Neural crest cell (in vitro differentiated cells): ENCODE data around the gene MISP3. TPM values are rescaled to one million over a fixed set of nuclear protein-coding genes. Genes with fewer than 3 reads are reported as not detected.

Experiments
- DNase-seq: peaks from one replicate; pipeline ENCODE4 v3.0.0; 2021; ENCODE audit warnings: low read depth, mixed read lengths, low spot score
- H3K27ac Mint-ChIP-seq: one replicate; pipeline ENCODE4 v1.8.0; 2021; ENCODE audit warnings: mild to moderate bottlenecking, mixed read lengths; ENCODE audit not compliant: unreplicated experiment
- H3K27me3 Mint-ChIP-seq: 2 replicates; pipeline ENCODE4 v1.8.0; 2021; ENCODE audit warnings: low read depth, mild to moderate bottlenecking, mixed read lengths
- H3K36me3 Mint-ChIP-seq: 2 replicates; pipeline ENCODE4 v1.8.0; 2021; ENCODE audit warnings: low read depth, mild to moderate bottlenecking, mixed read lengths
- H3K4me1 Mint-ChIP-seq: 2 replicates; pipeline ENCODE4 v1.8.0; 2021; ENCODE audit warnings: mixed read lengths
- H3K4me3 Mint-ChIP-seq: one replicate; pipeline ENCODE4 v1.8.0; 2021; ENCODE audit warnings: mild to moderate bottlenecking, mixed read lengths
- H3K9me3 Mint-ChIP-seq: 2 replicates; pipeline ENCODE4 v1.8.0; 2021; ENCODE audit warnings: mixed read lengths
- total RNA-seq: library from RNA; stranded (reverse); gene quantifications from 2 replicates; pipeline ENCODE4 v1.2.1, GENCODE V29; 2021
- TF ChIP-seq, protein P1 (sequence below): fragments of 200-600 bp; sonication (generic); conservative IDR thresholded peaks from 2 replicates; pipeline ENCODE4 v1.5.0; 2021; ENCODE audit warnings: antibody characterized with exemption, mild to moderate bottlenecking

MISP3 gene
- total RNA-seq, 1 donor from 2014 or later: 0.98 TPM

DNA sequence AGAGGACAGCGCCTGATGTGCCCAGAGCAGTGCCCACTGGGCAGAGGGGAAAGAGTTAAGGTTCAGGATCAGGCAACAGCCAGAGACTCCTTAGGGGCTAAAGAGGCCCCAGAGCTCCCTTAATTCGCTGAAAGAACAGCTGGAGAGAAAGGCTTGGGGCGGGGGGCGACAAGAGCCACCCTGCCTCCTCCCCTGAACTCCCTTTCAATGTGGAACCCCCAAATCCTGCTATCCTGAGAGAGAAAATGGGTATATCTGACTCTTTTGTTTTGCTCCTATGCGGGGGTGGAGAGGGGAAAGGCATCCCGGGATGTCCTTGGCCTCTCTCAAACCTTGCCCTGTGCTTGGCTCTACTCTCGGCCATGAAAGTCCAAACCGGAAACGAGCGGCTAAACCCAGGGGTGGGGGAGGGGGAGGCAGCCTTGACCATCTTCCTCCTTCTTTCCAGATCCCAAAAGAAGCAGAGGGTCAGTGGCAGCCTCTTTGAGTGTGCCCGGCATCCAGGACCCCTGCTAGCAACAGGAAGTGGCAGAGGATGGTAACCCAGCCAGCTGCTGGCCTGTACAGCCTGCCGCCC, 40.3 kb downstream of the MISP3 start:
- Mint-ChIP-seq H3K27me3 (no peaks in the 10 kb centered on the region), H3K36me3 (peaks cover 2% of the 10 kb centered on the region), H3K4me3 (peak overlapping the region; percentile 57), H3K9me3 (no peaks in the 10 kb centered on the region), H3K27ac (peak overlapping the region; percentile 83), H3K4me1 (peaks cover 21% of the 10 kb centered on the region)
- TF ChIP-seq, protein P1, sequence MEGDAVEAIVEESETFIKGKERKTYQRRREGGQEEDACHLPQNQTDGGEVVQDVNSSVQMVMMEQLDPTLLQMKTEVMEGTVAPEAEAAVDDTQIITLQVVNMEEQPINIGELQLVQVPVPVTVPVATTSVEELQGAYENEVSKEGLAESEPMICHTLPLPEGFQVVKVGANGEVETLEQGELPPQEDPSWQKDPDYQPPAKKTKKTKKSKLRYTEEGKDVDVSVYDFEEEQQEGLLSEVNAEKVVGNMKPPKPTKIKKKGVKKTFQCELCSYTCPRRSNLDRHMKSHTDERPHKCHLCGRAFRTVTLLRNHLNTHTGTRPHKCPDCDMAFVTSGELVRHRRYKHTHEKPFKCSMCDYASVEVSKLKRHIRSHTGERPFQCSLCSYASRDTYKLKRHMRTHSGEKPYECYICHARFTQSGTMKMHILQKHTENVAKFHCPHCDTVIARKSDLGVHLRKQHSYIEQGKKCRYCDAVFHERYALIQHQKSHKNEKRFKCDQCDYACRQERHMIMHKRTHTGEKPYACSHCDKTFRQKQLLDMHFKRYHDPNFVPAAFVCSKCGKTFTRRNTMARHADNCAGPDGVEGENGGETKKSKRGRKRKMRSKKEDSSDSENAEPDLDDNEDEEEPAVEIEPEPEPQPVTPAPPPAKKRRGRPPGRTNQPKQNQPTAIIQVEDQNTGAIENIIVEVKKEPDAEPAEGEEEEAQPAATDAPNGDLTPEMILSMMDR: no peak
- DNase-seq: no peak

DNA sequence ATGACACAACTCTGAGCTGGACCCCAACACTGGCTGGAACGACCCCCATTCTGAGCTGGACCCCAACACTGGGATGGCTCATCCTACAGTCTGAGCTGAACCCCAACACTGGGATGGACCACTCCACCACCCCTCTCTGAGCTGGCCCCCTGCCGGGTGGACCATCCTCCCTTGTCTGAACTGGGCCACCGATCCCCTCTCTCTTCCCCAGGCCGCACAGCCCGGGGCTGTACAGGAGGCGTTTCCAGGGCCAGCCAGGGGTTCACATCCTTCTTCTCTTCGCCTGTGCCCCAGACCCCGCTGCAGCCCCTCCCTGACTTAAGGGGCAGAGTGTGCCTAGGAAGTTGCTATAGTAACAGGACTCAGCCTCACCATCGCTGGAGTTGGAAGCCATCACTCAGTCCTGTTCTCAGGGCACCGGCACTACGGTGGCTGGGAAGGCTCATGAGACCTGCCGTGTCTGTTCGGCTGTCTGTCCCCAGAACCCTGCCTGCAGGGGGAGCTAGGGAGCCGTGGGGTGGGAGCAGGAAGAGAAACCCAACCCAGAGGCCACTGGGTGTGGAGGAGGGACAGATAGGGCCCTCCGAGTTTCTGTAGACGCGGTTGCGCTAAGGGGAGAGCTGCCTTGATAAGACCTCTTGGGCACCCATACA, 41.3 kb downstream of the MISP3 start:
- H3K4me3 Mint-ChIP-seq: peak overlapping the region; percentile 61
- peak overlapping the region; percentile 12 for H3K27ac Mint-ChIP-seq
- H3K9me3 Mint-ChIP-seq: no peaks in the 10 kb centered on the region
- H3K36me3 Mint-ChIP-seq: no peaks in the 10 kb centered on the region
- TF ChIP-seq, protein P1: peak; percentile 45
- peaks cover 27% of the 10 kb centered on the region for H3K4me1 Mint-ChIP-seq
- DNase-seq: peak; percentile 19
- H3K27me3 Mint-ChIP-seq: no peaks in the 10 kb centered on the region

DNA sequence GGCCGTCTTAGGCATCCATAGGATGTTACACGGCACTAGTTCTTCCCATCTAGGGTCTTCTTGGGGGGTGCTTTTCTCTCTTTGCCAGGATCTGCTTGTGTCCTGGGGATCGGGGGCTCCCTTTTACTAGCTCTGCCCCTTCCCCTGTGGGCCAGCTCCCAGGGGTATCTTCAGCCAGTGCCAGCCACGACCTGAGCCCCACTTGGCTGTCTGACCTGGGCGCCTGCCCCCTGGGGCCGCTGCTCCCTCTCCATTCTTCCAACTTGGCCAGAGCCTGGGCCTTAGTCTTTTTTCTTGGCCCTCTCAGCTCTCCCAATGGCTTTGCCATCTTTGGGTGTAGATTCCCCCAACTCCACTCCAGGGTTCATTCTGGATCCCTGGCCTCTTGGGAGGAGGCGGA, 41.9 kb downstream of the MISP3 start:
- H3K9me3 Mint-ChIP-seq: no peaks in the 10 kb centered on the region
- DNase-seq: no peak

DNA sequence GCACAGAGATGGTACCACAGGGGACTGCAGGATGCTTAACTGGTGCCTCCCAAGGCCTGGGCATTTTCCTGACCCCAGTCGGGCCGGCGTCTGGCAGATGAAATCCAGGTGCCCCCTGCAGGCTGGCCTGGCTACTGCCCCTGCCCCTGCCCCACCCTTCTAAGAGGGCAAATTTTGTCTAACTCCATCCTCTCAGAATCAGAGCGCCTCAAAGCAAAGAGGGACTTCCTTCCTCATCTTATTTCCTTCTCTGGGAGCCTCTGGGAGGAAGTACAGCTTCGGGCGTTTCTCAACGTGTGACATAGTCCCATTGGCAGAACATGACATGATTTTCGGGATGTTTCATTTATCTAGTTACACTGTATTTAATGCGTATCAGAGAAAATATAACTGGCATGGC, 42.3 kb downstream of the MISP3 start:
- H3K9me3 Mint-ChIP-seq: no peaks in the 10 kb centered on the region
- H3K36me3 Mint-ChIP-seq: no peaks in the 10 kb centered on the region
- H3K4me1 Mint-ChIP-seq: peaks cover 32% of the 10 kb centered on the region
- H3K4me3 Mint-ChIP-seq: peak overlapping the region; percentile 96
- TF ChIP-seq, protein P1: peak; percentile 58
- peak; percentile 21 for DNase-seq
- no peak overlapping the region for H3K27ac Mint-ChIP-seq
- no peaks in the 10 kb centered on the region for H3K27me3 Mint-ChIP-seq

More for the DNA sequence above, 41.9 kb downstream of the MISP3 start:
- no peaks in the 10 kb centered on the region for H3K27me3 Mint-ChIP-seq
- peak overlapping the region; percentile 19 for H3K27ac Mint-ChIP-seq
- H3K36me3 Mint-ChIP-seq: no peaks in the 10 kb centered on the region
- TF ChIP-seq, protein P1: no peak
- no peak overlapping the region for H3K4me3 Mint-ChIP-seq
- peaks cover 32% of the 10 kb centered on the region for H3K4me1 Mint-ChIP-seq

DNA sequence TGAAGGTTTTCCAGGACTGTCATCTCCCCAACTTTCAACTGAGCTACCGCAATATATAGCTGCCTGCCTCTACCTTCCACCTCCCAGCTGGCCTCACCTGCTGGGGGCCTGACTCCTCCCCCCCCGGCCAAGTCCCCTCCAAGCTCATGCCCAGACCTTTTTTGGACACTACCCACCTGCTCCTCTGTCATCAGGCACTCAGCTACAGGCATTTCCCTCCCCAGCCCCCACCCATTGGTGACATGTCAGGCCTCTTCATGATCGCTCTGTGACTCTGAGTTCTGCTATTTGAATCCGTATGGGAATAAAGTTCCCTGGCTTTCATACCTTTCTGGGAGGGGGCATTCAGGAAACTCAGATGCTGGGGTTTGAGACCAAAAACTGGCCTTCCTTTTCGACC, 43.2 kb downstream of the MISP3 start:
- Mint-ChIP-seq H3K27ac (no peak overlapping the region), H3K27me3 (no peaks in the 10 kb centered on the region), H3K4me1 (peaks cover 32% of the 10 kb centered on the region), H3K9me3 (no peaks in the 10 kb centered on the region), H3K4me3 (peak overlapping the region; percentile 96), H3K36me3 (no peaks in the 10 kb centered on the region)
- TF ChIP-seq, protein P1: no peak
- DNase-seq: no peak
